GM21381 (cell line): Measurements from ENCODE around the gene TIMP4.

Experiments used
- ATAC-seq: cut with Tn5 transposase; IDR thresholded peaks from one replicate; pipeline ENCODE4 v1.9.1; 2021; ENCODE audit warnings: mild to moderate bottlenecking, moderate library complexity; ENCODE audit not compliant: unreplicated experiment

TIMP4 gene

DNA sequence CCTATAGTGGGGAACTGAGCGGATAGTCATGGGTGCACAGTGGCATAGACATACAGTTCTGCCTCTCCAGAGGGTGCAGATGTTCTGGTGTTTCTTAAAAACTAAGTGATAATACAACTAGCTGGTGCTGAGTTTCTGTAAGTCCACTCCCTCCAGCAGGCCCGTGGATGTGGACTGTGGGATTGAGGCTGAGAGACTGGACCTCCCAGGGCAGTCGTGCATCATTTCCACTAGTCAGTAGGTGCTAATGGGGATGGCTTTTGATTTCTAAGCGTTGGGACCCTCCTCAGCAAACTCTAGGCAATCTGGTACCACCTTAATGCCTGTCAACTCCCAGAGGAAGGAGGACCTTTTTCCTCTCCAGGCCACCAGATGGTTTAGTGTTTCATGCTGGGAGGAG lies 27.3 kb upstream of the TIMP4 start:
- ATAC-seq, result no peak

DNA sequence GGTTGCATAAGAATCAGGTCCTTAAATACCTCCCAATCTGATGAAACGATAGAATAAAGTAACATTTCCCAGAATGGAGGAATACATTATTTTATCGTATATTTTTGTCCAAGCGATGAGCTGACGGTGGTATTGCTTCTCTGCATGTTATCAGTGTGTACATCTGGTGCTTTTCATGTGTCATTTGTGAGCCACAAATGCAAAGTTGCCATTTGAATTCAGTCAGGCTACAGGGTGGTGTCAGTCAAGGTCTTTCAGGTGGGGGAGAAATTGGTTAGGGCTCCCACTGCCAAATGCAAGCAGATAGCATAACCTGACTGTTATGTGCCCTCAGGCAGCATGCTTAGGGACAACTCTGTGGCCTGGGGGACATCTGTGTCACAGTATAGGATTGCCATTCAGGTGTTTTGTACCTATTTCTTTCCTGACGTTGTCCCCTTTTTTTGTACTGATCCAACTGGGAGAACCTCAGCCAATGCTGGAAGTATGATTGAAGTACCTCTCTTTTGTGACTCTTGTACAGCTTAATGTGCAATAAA lies 26.5 kb upstream of the TIMP4 start:
- no peak for ATAC-seq

DNA sequence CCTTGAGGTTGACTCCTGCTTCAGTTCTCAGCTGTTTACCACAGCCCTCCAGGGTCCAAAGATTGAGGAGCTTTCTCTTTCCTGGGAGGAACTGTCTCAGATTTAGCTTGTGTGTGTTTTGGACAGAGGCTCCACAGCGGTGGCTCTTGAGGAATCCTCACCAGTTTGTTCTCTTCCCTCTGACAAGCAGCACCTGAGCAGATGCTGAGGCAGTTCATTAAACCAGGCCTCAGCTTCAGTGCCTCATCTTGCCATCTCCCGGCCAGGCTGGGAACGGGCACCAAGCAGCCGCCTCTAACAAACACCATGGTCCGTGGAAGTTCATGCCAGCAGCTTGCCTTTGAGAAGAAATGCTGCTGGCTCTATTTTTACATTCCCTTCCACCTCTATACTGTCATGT lies 25.8 kb upstream of the TIMP4 start:
- no peak for ATAC-seq

DNA sequence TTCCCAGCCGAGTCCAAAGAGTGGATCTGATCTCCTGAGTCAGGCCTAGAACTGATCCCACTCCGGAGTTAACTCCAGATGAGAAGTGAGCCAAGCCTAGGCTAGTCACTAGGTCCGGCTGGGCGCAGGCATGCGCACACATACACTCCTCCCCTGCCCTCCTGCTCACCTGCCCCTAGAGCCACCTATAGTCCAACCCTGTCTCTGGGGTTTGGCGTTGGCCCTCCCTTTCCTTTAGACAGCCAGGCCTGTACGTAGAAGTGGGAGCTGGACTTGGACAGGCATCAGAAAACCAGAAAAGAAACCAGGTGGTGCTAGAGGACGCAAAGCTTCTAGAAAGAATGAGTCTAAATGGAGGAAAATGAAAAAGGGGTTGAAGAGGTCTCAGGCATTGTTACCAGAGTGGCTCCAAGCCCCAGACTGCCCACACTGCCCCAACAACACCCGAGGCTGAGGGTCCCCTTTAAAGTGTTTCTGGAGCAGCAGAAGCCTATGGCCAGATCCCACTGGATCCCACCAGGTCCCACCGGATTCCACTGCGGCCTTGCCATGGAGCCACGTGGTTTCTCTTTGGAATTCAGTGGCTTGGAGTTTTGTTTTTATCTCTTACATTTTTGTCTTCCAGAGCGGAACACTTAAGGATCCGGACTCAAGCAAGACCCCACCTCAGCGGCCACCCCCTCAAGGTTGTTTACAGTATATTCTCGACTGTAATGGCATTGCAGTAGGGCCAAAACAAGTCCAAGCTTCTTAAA lies 24.2 kb upstream of the TIMP4 start:
- no peak for ATAC-seq

DNA sequence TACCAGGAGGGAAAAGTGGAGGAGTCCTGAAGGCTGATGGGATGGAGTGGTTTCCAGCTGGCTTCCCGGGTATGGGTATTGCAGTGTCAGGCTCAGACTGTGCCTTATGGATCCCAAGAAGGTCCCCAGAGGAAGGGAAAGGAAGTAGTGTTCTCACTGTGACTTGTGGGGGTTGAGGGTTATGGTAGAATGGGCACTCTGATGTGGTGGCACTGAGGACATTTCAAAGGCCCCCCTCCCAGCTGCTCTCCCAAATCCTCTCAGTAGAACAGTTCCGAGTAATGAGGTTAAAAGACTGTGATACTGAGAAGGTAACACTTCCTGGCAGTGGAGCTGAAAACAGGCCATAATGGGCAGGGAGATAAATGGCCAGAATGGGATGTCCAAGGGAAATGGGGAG lies 23.1 kb upstream of the TIMP4 start:
- no peak for ATAC-seq

DNA sequence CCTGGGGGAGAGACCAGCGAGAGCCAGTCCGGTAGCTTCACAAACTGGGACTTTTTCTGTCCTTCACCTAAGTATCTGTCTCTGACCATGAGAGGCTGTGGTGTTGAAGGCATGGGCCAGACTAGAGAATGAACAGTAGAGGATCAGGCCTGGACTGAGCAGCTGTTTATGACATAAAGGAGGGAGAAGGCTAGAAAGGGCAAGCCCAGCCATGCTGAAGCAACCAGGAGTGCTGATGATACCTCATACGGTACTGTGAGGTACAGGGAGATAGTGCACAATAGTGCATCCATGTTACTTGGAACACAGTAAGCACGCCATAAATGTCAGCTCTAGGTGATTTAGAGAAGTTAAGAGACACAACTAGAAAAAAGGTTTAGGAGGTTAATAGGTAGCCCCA lies 22.6 kb upstream of the TIMP4 start:
- no peak for ATAC-seq

DNA sequence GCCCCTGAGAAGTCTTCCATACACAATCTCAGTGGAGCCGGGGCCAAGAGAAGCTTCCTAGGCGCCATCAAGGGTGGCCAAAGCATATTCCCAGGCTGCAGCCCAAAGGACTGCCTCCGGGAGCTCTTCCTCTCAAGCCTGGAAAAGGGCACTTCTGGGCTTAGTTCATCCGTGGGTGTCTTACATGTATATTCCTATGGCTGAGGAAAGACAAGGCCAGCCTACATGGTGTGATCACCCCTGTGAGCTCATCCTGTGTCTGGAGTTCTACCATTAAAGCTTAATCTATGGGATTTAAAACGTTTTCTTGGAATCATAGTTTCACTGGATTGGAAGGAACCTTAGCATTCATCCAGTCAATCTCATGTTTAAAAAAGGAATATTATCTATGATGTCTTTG lies 21.9 kb upstream of the TIMP4 start:
- ATAC-seq, result no peak

DNA sequence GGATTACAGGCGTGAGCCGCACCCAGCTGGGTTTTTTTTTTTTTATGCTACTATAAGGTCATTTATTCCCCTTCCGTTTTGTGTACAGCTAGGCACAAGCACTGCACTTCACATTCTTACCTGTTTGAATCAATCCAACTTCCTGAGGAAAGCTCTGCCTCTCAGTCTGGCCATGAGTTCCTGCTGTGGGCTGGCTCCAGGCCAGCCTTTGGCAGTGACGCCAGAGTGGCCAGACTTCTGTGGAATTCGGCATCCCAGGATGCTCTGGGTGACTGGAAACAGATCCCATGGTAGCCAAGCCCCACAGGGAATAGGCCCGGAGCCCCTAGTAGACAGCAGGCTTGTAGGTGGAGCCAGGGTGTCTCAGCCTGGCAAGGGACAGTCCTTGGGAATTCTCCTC lies 21.5 kb upstream of the TIMP4 start:
- ATAC-seq, result no peak

DNA sequence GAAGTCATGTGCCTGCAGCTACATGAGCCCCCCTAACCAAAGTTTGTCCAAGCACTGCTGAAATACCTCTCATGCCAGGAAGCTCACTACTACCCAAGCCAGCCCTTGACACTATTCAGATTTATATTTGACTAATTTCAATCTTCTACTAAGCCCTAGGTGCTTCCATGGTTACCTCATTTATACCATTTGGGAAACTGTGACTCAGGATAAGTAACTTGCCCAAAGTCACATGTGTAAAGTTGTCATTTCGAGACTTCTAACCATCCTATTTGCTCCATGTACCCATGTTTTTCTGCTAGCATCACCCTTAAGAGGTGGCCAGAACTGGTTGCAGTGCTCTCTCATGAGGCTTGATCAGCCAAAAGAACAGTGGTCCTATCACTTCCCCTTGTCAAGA lies 20.7 kb upstream of the TIMP4 start:
- ATAC-seq, result no peak

DNA sequence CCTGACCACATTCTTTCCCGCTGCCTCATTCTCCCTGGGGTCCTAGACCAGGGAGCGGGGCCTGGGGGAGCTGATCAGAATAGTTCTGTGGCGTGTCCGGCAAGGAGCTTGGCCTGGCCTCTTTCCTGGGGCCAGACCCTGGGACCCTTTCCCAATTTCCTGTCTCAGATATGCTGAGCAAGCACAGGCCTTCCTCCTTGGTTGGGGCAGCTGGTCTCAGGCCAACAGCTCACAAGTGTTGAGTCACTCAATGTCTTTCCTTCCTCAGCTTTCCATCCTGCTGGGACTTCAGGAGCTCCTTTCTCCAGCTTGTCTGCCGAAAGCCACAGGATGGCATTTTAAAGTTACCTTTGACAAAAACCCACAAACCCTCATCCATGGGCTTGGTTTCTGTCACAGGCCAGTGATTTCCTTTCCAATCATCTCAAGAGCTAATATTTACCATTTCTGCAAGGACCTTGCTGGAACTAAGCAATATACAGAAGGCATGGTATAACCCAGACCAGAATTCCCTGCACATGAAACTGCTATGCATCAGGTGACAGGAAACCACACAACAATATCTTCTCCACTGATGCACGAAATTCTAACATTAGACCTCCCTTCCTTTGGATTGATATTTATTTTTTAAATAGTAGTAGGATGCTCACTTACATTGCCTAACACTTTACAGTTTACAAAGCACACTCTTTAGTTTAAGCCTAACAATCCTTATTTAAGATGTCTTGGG lies 19.5 kb upstream of the TIMP4 start:
- ATAC-seq, result no peak

DNA sequence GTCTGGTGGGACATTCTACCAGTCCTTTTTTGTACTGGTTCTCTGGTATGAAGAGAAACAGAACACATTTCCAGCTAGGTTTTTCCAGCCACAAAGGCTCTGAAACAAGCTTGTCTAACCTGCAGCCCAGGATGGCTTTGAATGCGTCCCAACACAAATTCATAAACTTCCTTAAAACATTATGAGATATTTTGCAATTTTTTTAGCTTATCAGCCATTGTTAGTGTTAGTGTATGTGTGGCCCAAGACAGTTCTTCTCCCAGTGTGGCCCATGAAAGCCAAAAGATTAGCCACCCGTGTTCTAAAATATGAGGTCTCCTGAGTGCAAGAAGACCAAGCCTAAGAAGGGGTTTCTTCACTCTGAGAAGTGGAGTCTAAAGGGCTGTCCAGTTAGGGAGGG lies 18.4 kb upstream of the TIMP4 start:
- ATAC-seq, result no peak

DNA sequence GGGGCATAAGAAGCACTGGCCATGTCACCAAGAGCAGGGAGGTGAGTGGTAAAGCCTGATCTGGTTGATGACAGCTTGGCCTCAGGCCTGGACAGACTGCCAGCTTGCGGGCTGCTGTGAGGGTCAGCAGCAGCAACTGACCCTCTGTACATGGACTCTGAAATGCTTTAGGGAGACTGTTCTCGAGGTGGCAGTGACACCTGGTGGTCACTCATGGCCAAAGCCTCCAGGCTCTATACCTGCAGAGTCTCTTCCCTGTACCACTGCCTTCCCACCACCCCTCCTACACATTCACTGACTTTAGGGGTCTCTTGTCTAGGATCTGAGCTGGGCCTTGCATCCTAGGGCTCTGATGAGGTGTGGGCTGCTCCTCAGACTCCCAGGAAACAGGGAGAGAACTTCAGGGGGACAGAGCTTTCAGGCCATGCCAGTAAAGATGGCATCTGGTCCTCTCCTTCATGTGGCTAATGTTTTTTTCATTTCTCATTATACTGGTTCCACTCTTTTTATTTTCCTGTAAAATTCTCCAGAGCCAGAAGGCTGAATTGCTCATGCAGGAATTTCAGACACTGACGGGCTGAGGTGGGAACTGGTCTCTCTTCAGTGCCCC lies 17.2 kb upstream of the TIMP4 start:
- no peak for ATAC-seq

DNA sequence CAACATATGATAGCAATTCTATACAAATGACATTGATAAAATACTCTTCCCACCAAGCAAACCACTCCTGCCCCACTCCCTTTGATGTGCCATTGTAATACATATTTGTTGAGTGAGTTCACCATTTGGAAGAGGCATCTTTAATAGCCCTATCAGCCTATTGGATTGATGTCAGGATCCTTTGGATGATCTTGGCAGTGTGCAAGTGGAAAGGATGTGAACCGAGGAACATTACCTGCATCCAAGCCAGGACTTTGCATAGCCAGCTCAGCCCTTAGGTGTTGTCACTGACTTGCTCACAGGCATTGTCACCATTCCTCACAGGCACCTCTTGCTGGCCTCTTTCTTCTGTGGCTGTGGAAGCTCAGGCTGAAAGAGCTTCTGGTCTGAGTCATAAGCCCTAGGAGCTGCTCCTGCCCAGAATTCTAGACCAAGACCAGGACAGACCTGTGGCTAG lies 16.5 kb upstream of the TIMP4 start:
- no peak for ATAC-seq

DNA sequence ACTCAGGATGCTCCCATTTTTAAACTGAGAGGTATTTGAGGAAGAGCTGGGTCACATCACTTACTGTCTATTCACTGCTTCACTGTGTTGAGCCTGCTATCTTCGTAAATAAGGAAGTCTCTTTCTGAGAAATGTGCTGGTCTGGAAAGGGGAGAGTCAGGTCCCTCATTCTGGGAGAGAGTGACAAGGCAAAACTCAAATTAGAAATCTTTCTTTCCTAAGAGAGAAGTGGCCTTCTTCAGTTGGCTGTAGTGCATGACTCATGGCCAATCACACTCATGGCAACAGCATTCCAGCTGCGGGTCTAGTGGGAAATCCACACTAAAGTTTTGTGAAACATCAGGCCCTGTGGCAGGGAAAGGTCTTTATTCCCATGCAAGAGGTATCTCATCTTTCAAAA lies 11.5 kb upstream of the TIMP4 start:
- no peak for ATAC-seq

DNA sequence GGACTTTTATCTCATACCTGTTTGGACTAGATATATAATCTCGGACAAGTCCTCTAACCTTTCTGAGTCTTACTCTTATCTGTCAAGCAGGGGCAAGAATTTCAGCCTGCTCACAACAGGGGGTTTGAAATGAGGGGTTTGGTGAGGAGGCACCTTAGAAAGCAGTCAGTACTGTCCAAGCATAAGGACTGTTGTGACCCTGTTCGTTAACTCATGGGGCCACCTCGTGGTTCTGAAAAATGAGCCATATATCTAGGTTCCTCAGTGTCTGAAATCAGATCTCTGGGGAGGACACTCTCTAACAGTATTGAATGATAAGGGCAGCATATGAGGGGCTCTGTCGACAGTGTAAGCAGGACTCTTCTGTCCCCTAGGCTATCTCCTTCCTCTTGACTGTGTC lies 7.2 kb upstream of the TIMP4 start:
- no peak for ATAC-seq

DNA sequence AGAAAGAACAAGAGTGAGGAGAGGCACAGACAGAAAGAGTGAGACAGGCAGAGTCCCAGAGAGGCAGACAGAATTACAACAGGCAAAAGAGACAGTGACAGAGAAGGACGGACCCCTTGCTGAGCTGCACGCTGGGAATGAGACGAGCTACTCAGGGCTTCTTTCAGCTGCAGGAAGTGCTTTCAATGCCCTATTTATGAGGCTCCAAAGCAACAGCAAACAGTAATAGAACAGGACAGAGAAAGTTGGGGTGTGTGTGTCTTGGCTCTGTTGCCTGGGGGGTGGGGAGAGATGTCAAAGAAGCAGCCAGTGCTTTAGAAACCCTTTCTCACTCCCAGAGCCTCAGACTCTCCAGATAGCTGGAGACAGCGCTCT lies 502 bp upstream of the TIMP4 start:
- ATAC-seq, result no peak

DNA sequence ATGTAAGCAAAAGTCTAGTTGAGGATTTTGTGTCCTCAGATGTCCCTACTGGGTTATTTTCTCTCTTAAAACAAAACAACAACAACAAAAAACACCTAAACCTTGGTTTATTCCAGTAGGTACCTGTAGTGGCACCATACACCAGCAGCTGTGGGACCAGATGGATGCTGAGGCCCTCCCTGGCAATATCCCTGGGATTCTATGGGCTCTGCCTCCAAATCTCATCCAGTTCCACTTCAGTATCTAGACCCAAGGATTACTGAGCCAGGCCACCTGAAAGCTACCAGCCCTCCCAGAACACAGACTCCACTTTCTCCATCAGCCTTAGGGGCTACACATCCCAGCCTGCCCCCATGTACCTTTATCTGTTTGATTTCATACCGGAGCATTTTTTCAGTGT lies 1.7 kb downstream of the TIMP4 start:
- ATAC-seq, result no peak

DNA sequence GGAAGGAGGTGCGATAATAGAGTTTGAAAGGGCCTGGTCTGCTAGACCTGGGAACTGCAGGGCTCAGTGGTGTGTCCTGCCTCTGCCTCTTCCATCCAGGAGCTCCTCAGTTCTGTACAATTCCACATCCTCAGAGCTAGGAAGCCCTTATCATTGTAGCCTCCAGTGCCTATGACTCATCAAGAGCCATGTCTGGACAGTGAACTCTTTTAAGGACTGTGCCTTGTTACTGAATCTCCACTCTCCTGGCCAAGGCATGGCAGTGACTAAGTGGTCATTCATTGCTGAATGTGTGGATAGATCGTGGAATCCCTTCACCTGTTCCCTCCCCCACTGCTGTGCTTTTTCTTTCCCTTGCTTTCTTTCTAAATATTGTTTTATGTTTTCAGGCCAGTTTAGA lies 2.9 kb downstream of the TIMP4 start:
- ATAC-seq, result no peak

DNA sequence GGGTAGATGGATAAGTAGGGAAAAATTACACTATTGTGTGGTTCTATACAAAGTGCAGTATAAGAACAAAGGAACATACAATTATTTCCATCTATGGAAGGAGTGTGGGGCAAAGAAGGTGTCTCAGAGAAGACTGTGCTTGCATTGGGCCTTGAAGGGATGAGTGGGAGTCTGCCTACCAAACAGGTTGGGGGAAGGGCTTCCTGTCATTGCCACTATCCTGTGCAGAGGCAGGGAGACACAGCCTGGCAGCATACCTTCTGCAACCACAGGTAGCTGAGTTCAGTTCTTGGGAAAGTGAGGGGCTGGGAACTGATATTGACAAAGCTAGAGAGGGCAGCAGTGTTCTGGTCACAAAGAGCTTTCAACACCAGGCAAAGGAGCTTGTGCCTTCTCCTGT lies 3.4 kb downstream of the TIMP4 start:
- ATAC-seq, result no peak

DNA sequence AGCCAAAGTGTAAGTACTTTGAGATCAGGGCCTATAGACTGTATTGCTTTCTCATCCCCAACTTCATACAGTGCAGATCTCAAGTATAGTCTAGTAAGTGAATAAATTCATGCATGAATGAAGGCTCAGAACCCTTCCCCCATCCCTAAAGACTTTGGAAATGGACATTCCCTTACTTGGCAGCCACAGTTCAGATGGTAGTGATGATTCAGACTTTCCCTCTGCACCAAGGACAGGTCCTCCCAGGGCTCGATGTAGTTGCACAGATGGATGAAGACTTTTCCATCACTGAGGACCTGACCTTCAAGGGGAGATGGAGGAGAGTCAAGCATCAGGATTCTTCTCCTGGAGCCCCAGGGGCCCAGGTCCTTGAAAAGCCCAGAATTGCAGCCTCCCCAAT lies 4.6 kb downstream of the TIMP4 start:
- no peak for ATAC-seq

DNA sequence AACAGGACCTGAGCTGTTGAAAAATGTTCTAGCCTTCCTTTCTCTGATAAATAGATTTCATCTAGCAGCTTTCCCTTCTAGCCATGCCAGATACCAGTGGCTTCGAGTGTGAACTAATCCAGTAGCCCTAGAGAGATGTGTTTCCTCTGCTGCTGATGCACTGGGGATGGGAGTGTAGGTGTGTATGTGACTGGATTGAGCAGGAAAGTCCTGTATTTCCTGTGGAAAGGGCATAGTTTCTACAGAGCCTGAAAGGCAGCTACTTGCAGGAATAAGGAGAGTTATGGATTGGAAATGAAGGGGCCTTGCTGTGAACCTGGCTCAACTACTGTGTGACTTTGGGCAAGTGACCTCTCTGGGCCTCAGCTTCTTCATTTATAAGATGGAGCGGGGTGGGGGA lies 8.6 kb downstream of the TIMP4 start:
- no peak for ATAC-seq

DNA sequence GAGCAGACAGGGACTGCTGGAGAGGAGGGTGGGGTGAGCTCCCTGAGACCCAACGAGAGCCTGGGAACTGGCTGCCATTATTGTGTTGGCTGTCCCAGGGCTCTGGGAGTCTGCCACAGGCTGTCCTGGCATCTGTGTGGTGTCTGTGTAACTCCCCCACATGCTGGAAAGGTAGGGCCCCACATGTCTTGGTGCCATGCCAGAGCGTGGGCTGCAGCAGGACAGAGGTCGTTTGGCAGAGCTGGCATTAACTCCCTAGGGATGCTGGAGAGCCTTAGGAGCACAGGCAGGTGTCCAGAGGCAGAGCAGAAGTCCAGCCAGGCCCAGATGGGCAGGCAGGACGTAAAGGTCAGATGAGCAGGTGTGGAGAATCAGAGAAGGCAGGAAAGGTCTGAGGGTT lies 9.7 kb downstream of the TIMP4 start:
- ATAC-seq, result no peak
